Right ventricle myocardium superior (tissue), 1 donor: ENCODE data around the gene CDON. TPM values are rescaled to one million over a fixed set of nuclear protein-coding genes. Genes with fewer than 3 reads are reported as not detected.

Source experiments
- ATAC-seq: fragments of 200-7000 bp; cut with Tn5 transposase; one replicate; pipeline ENCODE4 v1.9.1; 2020; ENCODE audit warnings: mild to moderate bottlenecking; ENCODE audit not compliant: poor library complexity
- DNase-seq: peaks from one replicate; pipeline ENCODE4 v3.0.0-alpha.2; 2020
- intact Hi-C: fragments of 100-400 bp; cut with DNase I; formaldehyde crosslinking; loops from one replicate; pipeline ENCODE4 v1.11.2; 2022
- total RNA-seq: library from RNA; stranded (reverse); fragmentation: NEBNext Ultra II Directional; extraction: Animal tissue kit (Norgen Biotek cat#: 25700); gene quantifications from one replicate; pipeline ENCODE4 v1.2.1, GENCODE V29; 2021
- donor health status: DM: no; HTN: yes; CAD: no; lungs with severe emphysema.

CDON gene
- total RNA-seq, 1 donor from 2014 or later: 12.3 TPM

- DNase-seq (no peak), ATAC-seq (no peak)
- intact Hi-C loops: no loop called here
Measured at GRCh38 chr11:125940145-125940544, 122.5 kb downstream of the CDON start.

DNA sequence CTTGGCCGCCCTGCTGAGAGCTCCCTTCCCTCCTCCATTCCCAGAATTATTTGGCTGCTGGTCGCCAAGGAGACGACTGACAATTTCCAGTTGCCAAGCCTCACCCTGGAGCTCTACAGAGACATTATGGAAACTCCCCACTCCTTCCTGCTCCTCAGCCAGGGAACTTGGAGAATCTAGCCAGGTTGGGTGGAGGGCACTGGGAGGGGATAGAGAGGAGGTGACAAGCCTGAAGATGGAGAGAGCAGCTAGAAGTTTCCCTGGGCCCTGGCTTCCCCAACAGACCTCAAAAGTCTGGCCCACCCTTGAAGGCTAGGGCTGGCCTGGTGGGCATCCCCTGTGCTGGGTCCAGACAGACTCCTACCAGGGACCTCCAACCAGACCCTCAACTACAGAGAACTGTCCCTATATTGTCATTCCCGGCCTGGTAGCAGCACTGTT is 123.6 kb downstream of the CDON start:
- DNase-seq (no peak), ATAC-seq (peak; percentile 63)
- intact Hi-C loops: no loop called here

GRCh38 chr11:125938418-125938817 is 124.2 kb downstream of the CDON start:
- ATAC-seq: no peak
- no peak for DNase-seq
- intact Hi-C loops: no loop called here

- intact Hi-C loops: no loop called here
- ATAC-seq: no peak
- DNase-seq: no peak
Measured at GRCh38 chr11:125935618-125936199, 127.0 kb downstream of the CDON start.

- ATAC-seq (no peak), DNase-seq (no peak)
- intact Hi-C loops: no loop called here
Measured at GRCh38 chr11:125935056-125935455, 127.6 kb downstream of the CDON start.

DNA sequence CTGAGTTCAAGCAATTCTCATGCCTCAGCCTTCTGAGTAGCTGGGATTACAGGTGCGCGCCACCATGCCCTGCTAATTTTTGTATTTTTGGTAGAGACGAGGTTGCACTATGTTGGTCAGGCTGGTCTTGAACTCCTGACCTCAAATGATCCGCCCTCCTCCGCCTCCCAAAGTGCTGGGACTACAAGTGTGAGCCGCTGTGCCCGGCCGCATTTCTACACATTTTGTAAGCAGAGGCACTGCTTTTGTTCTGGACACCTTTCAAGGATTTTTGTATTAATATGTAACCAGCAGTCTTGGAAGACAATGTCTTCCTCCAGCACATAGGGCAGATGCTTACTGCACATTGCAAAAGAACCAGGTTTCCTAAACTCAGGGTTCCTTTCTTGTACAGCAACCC is 128.2 kb downstream of the CDON start:
- no peak for ATAC-seq
- intact Hi-C loops: no loop called here
- DNase-seq: no peak

DNA sequence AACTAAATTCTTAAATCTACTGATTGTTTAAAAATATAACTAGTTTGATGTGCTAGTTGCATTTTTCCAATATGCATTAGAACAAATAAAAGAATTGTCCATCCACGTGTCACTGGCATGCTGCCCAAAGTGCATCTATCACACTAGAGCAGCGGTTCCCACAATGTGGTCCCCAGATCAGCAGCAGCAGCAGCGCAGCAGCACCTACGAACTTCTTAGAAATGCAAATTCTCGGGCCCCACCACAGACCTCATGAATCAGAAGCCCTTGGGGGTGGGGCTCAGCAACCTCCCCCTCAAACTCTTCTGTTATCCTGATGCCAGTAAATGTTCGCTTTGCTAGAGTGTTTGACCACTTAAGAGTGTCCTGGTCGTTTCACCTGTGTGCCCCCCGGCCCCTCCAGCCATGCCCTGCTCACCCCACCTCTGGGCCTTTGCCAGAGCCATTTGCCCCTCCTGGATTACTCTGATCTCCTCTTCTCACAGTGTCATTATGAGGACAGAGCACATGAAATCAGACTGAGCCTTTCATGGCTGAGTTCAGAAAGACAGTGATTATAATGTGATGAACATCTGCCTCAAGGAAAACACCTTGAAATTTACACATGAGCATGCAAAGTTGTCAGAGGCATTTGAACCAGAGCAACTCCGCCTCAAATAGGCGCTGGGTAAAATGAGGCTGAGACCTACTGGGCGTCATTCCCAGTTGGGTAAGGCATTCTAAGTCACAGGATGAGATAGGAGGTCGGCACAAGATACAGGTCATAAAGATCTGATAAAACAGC is 129.4 kb downstream of the CDON start:
- DNase-seq (no peak), ATAC-seq (no peak)
- intact Hi-C loops: no loop called here

GRCh38 chr11:125932301-125932700 is 130.4 kb downstream of the CDON start:
- DNase-seq: no peak
- ATAC-seq: no peak
- intact Hi-C loops: no loop called here

DNA sequence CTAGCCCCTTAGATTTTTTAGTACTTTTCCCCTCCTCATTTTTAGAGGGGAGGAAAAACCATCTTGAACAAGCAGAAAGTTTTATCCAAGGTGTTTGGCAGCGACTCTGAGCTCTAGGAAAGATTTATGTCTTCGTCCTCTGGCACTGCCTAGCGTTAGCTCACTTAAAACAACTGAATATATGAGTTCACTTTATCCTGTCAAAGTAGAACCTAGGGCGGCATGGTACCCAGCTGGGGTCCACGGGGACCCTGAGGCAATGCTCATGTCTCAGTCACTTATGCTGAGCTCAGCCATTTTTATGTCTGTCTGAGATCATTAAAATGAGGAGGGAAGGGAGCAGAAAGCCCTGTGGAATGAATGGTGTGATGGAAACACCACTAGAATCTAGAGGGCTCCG is 131.0 kb downstream of the CDON start:
- intact Hi-C loops: no loop called here
- DNase-seq (no peak), ATAC-seq (no peak)

GRCh38 chr11:125931116-125931515 is 131.6 kb downstream of the CDON start:
- no peak for ATAC-seq
- intact Hi-C loops: no loop called here

DNA sequence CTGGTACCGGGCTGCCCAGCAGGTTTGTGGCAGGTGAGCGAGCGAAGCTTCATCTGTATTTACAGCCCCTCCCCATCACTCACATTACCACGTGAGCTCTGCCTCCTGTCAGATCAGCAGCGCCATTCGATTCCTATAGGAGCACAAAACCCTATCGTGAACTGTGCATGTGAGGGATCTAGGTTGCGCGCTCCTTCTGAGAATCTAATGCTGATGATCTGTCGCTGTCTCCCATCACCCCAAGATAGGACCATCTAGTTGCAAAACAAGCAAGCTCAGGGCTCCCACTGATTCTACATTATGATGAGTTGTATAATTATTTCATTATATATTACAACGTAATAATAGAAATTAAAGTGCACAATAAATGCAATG is 132.6 kb downstream of the CDON start:
- intact Hi-C loops: no loop called here
- ATAC-seq: no peak
- no peak for DNase-seq

More at GRCh38 chr11:125931116-125931515, 131.6 kb downstream of the CDON start:
- no peak for DNase-seq

DNA sequence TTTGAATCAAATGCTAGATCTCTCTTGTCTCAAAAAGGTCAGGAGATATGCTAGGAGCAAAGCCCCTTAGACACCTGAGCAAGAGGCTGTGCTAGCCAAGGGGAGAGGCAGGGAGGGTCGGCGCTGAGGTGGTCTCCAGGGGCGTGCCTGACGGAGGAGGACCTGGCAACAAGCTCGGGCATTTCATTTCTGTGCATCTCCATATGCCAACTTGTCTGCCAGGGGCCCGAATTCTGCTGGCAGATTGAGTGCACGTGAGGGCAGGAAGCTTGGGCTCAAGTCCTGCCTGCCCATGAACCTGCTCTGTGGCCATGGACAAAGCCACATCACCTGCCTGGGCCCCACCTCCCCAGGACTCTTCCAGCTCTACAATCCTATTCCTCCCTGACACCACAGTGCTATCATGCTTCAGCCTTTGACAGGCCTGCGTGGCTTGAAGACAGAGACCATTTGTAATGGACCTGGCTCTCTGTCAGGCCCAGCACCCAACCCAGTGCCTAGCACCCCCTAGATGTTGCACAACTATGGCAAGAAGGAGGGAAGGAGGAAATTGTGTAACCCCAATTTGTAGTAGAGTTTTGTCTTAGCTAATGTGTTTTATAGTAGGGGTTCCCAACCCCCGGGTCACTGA is 133.1 kb downstream of the CDON start:
- ATAC-seq (no peak), DNase-seq (no peak)
- intact Hi-C loops: no loop called here

DNA sequence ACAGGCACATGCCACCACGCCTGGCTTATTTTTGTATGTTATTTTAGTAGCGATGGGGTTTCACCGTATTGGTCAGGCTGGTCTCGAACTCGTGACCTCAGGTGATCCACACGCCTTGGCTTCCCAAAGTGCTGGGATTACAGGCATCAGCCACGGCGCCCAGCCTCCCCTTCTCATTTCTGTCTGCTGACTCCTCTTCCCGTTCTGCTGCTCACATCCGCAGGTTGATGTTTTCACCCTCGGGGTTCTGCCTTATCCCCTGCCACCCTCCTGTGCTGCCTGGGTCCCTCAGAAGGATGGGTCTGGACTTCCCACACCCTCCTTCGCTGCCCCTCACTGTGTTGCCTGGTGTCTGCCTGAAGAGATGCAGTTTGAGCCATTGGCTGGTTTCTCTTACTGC is 136.0 kb downstream of the CDON start:
- ATAC-seq (no peak), DNase-seq (no peak)
- intact Hi-C loops: no loop called here

- DNase-seq: no peak
- intact Hi-C loops: loop anchor here (2.0 kb wide), 1 partner anchor 267 kb away; no protein-coding TSS in a partner anchor
- no peak for ATAC-seq
Measured at GRCh38 chr11:125925804-125926203, 136.9 kb downstream of the CDON start.

DNA sequence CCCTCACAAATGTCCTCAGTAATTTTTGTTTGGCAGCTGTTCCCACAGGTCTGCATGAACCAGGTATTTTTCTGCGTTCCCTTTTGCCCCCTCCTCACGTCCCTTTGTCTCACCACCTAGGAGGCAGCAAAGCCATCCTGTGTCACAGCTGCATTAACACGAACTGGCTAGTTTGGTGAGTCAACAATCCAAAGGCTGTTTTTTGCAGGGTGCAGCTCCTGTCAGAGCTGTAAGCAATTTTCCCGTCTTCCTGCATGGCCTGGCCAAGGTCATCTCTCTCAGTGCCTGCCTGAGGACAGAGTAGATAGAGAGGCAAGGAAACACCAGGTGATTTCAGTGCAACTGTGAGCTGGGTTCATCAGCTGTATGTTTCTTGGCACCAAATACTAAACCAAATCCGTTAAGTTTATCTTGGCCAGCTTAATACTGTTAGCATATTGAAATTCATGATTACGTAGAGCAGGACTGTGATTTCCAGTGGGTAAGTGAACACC is 137.4 kb downstream of the CDON start:
- intact Hi-C loops: loop anchor here (2.0 kb wide), 1 partner anchor 268 kb away; no protein-coding TSS in a partner anchor

DNA sequence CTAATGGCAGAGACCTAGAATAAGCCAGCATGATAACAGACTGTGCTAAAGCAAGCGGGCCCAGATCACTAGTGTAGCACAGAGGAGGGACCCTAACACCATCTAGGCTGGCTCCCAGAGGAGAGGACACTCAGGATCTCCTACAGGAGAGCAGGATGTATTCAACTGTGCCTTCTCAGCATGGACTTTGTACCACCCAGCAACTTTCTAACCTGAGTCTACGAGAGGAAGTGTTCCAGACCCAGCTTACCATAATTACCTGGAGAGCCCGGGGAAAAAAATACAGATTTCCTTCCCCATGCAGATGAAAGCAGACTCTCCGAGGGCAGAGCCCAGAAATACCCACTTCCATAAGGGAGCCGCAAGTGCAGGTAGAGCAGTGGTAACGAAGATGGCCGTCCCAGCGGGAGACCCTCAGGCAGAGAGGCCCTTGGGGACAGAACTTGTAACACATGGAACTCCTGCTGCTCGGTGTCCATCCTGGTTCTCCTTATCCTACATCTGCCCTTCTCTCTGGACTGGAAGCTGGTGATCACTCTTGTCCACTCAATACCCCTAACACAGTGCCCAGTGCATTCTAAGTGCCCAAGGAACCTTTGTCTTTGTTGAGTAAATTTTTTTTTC is 138.2 kb downstream of the CDON start:
- intact Hi-C loops: loop anchor here (2.0 kb wide), 1 partner anchor 268 kb away; no protein-coding TSS in a partner anchor
- no peak for ATAC-seq

More for the DNA sequence above, 137.4 kb downstream of the CDON start:
- ATAC-seq (no peak), DNase-seq (no peak)

DNA sequence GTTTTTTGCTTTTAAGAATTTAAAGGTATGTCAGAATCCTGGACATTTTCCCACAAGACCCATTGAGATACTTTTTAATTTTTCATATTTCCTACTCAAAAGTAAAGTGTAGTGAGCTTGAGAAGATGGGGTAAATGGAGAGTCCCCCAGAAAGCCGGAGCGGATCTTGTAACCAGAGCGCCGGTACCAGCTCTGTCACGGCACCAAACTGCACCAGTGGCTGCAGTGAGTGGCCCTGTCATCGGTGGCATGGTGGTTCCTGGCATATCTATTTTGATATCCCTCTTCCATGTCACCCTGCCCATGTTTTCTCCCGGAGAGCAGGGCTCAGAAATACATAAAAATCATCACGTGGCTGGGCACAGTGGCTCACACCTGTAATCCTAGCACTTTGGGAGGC is 139.0 kb downstream of the CDON start:
- no peak for ATAC-seq
- no peak for DNase-seq
- intact Hi-C loops: loop anchor here (2.0 kb wide), 1 partner anchor 269 kb away; no protein-coding TSS in a partner anchor

More for the DNA sequence above, 138.2 kb downstream of the CDON start:
- no peak for DNase-seq

DNA sequence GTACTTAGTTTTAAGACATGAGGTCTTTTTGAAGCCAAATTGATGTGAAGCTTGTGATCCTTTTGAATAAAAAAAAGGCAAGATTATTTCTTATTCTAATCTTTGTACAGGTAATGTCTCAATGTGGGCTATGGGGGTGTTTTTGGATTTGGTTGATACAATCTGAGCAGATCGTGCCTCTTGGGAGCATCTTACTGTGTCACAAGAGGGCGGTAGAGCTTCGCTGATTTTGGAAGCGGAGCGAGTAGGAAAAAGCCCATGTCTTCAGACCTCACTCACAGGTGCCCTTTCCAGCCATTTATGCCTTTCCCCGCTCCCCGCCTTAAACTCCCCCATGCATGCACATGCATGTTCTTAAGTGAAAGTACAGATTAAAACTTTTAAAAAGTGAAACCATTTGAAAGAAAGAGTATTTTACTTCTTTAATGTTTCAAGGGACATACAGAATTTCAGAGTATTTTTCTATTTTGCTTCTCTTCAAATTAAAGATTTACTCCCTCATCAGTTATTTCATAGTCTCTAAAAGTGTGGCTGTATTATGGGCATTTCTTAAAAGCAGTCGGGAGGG is 139.6 kb downstream of the CDON start:
- intact Hi-C loops: no loop called here
- DNase-seq: peak; percentile 66
- ATAC-seq: peak; percentile 89

GRCh38 chr11:125922156-125922555 is 140.5 kb downstream of the CDON start:
- DNase-seq (no peak), ATAC-seq (no peak)
- intact Hi-C loops: no loop called here
